SH-SY5Y (cell line): ENCODE data around the gene CCDC106.
A peak's percentile ranks its signal among the peaks of the same experiment; 100 is the strongest.

ENCODE experiments used
- GATA2 ChIP-seq: IDR thresholded peaks from 2 replicates; pipeline ENCODE4 v1.6.1; 2011; ENCODE audit warnings: mild to moderate bottlenecking, low read depth, low read length
- GATA3 ChIP-seq: IDR thresholded peaks from 2 replicates; pipeline ENCODE4 v1.6.1; 2011; ENCODE audit warnings: low read depth, mild to moderate bottlenecking, low read length, moderate library complexity

CCDC106 gene

GRCh38 chr19:55646889-55647731 lies 902 bp upstream of the CCDC106 start:
- no peak for TF ChIP-seq GATA2
- no peak for TF ChIP-seq GATA3

GRCh38 chr19:55648585-55649267 lies 714 bp downstream of the CCDC106 start:
- TF ChIP-seq GATA3 (no peak), GATA2 (no peak)

GRCh38 chr19:55649268-55650125 lies 1.5 kb downstream of the CCDC106 start:
- no peak for TF ChIP-seq GATA2
- no peak for TF ChIP-seq GATA3

GRCh38 chr19:55650126-55650557 lies 2.1 kb downstream of the CCDC106 start:
- TF ChIP-seq GATA3 (no peak), GATA2 (no peak)

- TF ChIP-seq GATA3 (no peak), GATA2 (no peak)
Observed at GRCh38 chr19:55650602-55651230, 2.7 kb downstream of the CCDC106 start.

GRCh38 chr19:55651236-55651635 lies 3.2 kb downstream of the CCDC106 start:
- TF ChIP-seq GATA3 (no peak), GATA2 (no peak)

GRCh38 chr19:55652311-55653128 lies 4.5 kb downstream of the CCDC106 start:
- TF ChIP-seq GATA3, result no peak
- TF ChIP-seq GATA2, result no peak

GRCh38 chr19:55653651-55654322 lies 5.8 kb downstream of the CCDC106 start:
- TF ChIP-seq GATA3 (no peak), GATA2 (no peak)

GRCh38 chr19:55654323-55654867 lies 6.4 kb downstream of the CCDC106 start:
- TF ChIP-seq GATA3 (no peak), GATA2 (0 out of 2 replicates have a peak, but pooled peaks have one; percentile 2)

GRCh38 chr19:55654868-55655647 lies 7.0 kb downstream of the CCDC106 start, which contains the start of gene U2AF2:
TSS of gene U2AF2 (plus strand) at chr19:55655035. CDS start at chr19:55655105, 70 bp downstream.
- TF ChIP-seq GATA2 (no peak), GATA3 (no peak)

- no peak for TF ChIP-seq GATA3
- no peak for TF ChIP-seq GATA2
Observed at GRCh38 chr19:55655648-55656040, 7.6 kb downstream of the CCDC106 start.

- no peak for TF ChIP-seq GATA2
- no peak for TF ChIP-seq GATA3
Observed at GRCh38 chr19:55656552-55656951, 8.5 kb downstream of the CCDC106 start.
